ENCODE results near the gene PCDHGB7. TPM values are rescaled to one million over a fixed set of nuclear protein-coding genes. Genes with fewer than 3 reads are reported as not detected.
"Not testable (repeated sequence)": the region's sequence is repeated elsewhere in the genome, so short reads cannot be mapped to it uniquely, and the experiment has no call there.

PCDHGB7 gene
- total and polyA plus RNA-seq, 12 donors, result 1.9 to 12.6 (median 10.3) TPM

- TF ChIP-seq CTCF (IDR thresholded peaks at IDR 0.05), result no peak
- no peak for DNase-seq
- Histone ChIP-seq H3K9me3 (peaks cover 0 to 97% (median 65%) of the 10 kb centered on the region in 11 donors), H3K27ac (no peak overlapping the region), H3K36me3 (peaks cover 0 to 28% (median 3%) of the 10 kb centered on the region in 9 donors), H3K27me3 (peaks cover 0 to 56% (median 0%) of the 10 kb centered on the region in 7 donors), H3K4me1 (peaks cover 0 to 14% (median 0%) of the 10 kb centered on the region in 9 donors), H3K4me3 (no peak overlapping the region)
- ATAC-seq, result no peak
- intact Hi-C loops (cut with DNase I), result loop anchor here in 1 of 10 donors (5.0 kb wide), 1 partner anchor 37 kb away; the partner anchor contains the start of gene PCDHGB1
- WGBS, 2 donors, result 40% methylated on average over 77 of the region's 77 CpGs
Measured at GRCh38 chr5:141389153-141390042, 28.1 kb upstream of the PCDHGB7 start.

GRCh38 chr5:141392429-141393198, 24.9 kb upstream of the PCDHGB7 start, which contains the start of gene PCDHGA8:
Gene PCDHGA8 (plus strand): TSS chr5:141392633. CDS start chr5:141392814, 181 bp downstream.
- H3K4me3 ChIP-seq, result no peak within 1 kb of the TSS
- peak in 4 of 9 donors; percentile 21 to 31 (median 27) for TF ChIP-seq CTCF (IDR thresholded peaks at IDR 0.05)
- no peak for ATAC-seq
- peaks cover 0 to 28% (median 3%) of the 10 kb centered on the region in 9 donors for H3K36me3 ChIP-seq
- 37 to 40% methylated on average over 38 of the region's 38 CpGs for WGBS, 2 donors
- peaks cover 0 to 72% (median 0%) of the 10 kb centered on the region in 7 donors for H3K27me3 ChIP-seq
- peaks cover 0 to 8% (median 0%) of the 10 kb centered on the region in 9 donors for H3K4me1 ChIP-seq
- peaks cover 0 to 95% (median 58%) of the 10 kb centered on the region in 11 donors for H3K9me3 ChIP-seq
- no peak within 1 kb of the TSS for H3K27ac ChIP-seq
- intact Hi-C loops (cut with DNase I), result loop anchor here in 1 of 10 donors (5.0 kb wide), 1 partner anchor 40 kb away; the partner anchor contains the start of gene PCDHGB1
- DNase-seq, result no peak

- H3K4me3 ChIP-seq, result no peak overlapping the region
- DNase-seq, result no peak
Measured at GRCh38 chr5:141393267-141393666, 24.2 kb upstream of the PCDHGB7 start.

GRCh38 chr5:141394401-141395187, 22.9 kb upstream of the PCDHGB7 start:
- H3K9me3 ChIP-seq, result peaks cover 0 to 94% (median 55%) of the 10 kb centered on the region in 11 donors
- WGBS, 2 donors, result 40 to 45% methylated on average over 42 to 44 of the region's 53 CpGs

More at GRCh38 chr5:141393267-141393666, 24.2 kb upstream of the PCDHGB7 start:
- peak in 1 of 8 donors; percentile 32 for ATAC-seq
- H3K9me3 ChIP-seq, result peaks cover 0 to 95% (median 57%) of the 10 kb centered on the region in 11 donors
- 46 to 54% methylated on average over 21 of the region's 21 CpGs for WGBS, 2 donors
- H3K36me3 ChIP-seq, result peaks cover 0 to 28% (median 3%) of the 10 kb centered on the region in 9 donors
- no peak overlapping the region for H3K27ac ChIP-seq
- H3K4me1 ChIP-seq, result peaks cover 0 to 8% (median 0%) of the 10 kb centered on the region in 9 donors
- no peak for TF ChIP-seq CTCF (IDR thresholded peaks at IDR 0.05)
- H3K27me3 ChIP-seq, result peaks cover 0 to 74% (median 0%) of the 10 kb centered on the region in 7 donors
- intact Hi-C loops (cut with DNase I), result loop anchor here in 1 of 10 donors (5.0 kb wide), 1 partner anchor 41 kb away; the partner anchor contains the start of gene PCDHGB1

More at GRCh38 chr5:141394401-141395187, 22.9 kb upstream of the PCDHGB7 start:
- H3K4me1 ChIP-seq, H3K4me3 ChIP-seq, DNase-seq, H3K27ac ChIP-seq, ATAC-seq: not testable (repeated sequence)
- Histone ChIP-seq H3K27me3 (peaks cover 0 to 73% (median 0%) of the 10 kb centered on the region in 7 donors), H3K36me3 (peaks cover 0 to 30% (median 3%) of the 10 kb centered on the region in 9 donors)
- intact Hi-C loops (cut with DNase I), result loop anchor here in 1 of 10 donors (5.0 kb wide), 1 partner anchor 42 kb away; the partner anchor contains the start of gene PCDHGB1

Data from heart right ventricle (tissue), 16 donors.